GM19455 (cell line): Measurements from ENCODE around the gene WDR93.
"Not testable (repeated sequence)": the region's sequence is repeated elsewhere in the genome, so short reads cannot be mapped to it uniquely, and the experiment has no call there.

Experiments
- ATAC-seq: cut with Tn5 transposase; IDR thresholded peaks from one replicate; pipeline ENCODE4 v1.9.1; 2021; ENCODE audit not compliant: unreplicated experiment

Gene WDR93

DNA sequence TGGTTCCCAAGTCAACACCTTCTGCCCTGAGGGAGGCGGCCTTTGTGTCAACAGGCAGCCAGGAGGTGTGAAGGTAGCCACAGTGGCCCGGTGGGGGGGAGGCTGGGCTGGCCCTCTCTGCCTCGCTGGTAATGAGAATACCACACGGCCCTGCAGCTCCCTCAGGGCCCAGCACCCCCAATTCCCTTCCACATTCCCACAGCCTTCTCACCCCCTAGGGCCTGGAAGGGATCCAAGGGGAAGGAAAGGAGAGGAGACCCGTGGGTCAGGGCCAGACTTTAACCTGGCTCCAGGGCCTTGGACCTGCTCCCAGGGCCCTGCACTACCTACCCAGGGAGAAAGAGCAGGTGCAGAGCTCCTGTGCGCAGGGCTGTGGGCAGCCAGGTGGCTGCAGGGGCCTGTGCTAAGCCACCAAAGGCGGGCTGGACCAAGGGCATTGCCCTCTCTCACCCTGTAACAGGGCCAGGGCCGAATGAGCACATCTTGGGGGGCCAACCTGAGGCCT is 76.9 kb downstream of the WDR93 start:
- ATAC-seq = no peak

DNA sequence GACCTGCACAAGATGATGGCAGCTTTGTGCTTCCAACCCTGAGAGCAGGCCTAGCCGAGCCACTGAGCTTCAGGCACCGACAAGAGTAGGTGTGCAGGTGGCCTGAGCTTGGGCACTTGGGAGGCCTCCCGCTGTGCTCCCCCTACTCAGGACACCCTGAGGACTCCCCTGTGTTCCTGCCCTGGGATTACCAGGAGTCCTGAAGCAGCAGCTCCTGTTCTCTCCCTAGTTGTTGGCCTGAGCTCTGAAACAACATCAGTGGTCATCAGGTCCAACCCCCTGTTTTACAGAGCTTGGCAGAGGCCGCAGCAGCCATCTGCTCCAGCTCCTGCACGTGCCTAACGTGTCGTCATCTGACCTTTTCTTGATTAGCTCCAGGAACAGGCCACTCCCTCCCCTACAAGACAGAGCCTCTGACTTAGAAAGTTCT is 77.5 kb downstream of the WDR93 start:
- no peak for ATAC-seq

DNA sequence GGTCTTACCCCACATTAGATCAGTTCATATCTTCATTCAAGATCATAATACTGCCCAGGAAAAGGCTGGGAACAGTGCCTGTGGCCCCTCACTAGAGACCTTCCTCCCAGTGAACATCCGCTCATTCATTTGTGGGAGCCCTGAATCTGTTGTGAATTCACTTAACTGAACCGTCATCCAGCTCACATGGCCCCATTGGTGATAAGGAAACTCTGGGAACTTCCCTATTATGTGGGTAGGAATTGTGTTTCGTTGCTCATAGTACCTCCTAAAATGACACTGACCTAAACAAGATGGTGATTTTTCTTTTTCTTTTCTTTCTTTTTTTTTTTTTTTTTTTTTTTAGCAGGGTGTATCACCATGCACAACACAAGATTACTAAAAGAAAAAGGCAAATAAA is 78.8 kb downstream of the WDR93 start:
- no peak for ATAC-seq

DNA sequence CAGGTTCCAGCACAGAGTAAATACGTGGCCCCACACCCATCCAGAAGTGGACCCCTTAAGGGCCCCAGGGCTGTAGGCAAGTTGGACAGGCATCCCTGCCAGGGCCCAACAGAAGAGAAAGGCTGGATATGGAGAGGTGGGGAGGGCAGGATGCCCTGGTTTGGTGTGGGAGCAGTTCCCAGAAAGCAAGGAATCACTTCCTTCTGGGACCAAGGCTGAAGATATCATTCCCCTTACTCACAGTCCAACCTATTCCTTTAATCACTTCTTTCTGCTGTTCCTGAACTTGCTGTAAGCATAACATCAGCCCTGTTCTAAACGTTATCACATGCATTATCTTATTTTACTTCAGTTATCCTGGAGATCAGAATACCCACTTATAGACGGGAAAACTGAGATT is 79.4 kb downstream of the WDR93 start:
- ATAC-seq = no peak

DNA sequence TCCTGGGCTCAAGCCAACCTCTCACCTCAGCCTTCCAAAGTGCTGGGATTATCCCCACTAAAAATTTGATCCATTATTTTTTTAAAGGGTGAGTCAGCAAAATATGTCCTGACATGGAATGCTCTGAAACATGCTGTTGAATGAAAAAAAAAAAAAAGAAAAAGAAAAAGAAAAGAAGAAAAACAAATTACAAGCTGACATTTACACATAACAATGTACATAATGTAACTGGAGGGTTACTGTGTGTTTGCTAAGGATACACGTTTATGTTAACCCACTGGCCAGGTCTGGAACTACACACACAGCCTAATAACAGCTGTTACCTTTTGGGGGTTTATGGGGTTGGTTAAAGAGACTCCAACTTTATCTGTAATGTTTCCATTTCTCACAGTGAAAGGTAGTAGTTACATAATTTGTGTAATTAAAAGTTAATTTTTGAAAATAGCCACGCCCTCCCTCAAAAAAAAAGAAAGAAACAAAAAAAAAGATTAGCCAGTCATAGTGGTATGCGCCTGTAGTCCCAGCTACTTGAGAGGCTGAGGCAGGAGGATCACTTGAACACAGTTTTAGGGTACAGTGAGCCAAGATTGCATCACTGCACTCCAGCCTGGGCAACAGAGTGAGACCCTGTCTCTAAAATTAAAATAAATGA is 82.4 kb downstream of the WDR93 start:
- no peak for ATAC-seq

DNA sequence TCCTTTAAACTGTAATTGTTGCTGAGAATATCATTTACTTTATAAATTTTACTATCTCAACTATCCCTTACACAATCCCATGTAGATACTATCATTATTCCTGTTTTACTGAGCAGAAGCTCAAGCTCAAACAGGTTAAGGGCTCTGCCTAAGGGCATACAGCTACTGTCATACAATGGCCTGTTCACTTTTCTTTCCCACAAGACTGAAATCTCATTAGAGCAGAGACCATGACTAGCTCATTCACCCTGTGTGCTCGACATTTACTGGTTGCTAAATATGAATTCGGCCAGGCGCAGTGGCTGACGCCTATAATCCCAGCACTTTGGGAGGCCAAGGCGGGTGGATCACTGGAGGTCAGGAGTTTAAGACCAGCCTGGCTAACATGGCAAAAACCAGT is 83.9 kb downstream of the WDR93 start:
- ATAC-seq = no peak

DNA sequence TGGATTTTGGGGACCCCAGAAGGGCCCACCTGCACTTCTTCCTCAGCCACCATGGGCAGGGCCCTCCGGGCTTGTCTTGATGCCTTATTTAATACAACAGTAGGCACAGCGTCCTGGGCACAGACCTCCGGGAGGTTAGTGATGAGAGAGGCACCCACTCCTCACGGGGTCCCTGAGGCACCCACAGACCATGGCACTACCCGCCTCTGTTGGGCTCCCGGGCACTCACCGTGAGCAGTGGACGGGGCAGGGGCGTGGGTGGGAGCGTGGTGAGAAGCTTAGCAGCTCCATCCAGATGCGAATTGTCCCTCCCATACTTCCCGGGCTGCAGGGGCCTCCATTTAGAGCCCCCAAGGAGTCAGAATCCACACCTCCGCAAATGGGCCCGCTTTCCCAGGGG is 85.2 kb downstream of the WDR93 start:
- ATAC-seq = no peak

DNA sequence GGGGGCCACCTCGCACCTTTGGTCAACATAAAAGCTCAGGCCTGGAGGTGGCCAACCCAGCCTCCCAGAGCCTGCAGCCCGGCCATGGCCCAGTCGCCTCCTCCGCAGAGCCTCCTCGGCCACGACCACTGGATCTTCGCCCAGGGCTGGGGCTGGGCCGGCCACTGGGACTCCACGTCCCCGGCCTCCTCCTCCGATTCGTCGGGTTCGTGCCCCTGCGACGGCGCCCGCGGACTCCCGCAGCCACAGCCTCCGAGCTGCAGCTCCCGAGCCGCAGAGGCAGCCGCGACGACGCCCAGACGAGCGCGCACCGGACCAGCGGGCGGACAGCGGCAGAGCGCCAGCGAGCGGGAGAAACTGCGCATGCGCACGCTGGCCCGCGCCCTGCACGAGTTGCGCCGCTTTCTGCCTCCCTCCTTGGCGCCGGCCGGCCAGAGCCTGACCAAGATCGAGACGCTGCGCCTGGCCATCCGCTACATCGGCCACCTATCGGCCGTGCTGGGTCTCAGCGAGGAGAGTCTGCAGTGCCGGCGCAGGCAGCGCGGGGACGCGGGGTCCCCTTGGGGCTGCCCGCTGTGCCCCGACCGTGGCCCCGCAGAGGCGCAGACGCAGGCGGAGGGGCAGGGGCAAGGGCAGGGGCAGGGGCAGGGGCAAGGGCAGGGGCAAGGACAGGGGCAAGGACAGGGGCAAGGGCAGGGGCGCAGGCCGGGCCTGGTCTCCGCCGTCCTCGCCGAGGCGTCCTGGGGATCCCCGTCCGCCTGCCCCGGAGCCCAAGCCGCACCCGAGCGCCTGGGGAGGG is 85.9 kb downstream of the WDR93 start, which contains the start of gene MESP2:
Gene MESP2 (plus strand): TSS at position 59 of the 799 bp plus-strand sequence. CDS start 26 bp downstream, at position 85.
- ATAC-seq = peak; percentile 60

DNA sequence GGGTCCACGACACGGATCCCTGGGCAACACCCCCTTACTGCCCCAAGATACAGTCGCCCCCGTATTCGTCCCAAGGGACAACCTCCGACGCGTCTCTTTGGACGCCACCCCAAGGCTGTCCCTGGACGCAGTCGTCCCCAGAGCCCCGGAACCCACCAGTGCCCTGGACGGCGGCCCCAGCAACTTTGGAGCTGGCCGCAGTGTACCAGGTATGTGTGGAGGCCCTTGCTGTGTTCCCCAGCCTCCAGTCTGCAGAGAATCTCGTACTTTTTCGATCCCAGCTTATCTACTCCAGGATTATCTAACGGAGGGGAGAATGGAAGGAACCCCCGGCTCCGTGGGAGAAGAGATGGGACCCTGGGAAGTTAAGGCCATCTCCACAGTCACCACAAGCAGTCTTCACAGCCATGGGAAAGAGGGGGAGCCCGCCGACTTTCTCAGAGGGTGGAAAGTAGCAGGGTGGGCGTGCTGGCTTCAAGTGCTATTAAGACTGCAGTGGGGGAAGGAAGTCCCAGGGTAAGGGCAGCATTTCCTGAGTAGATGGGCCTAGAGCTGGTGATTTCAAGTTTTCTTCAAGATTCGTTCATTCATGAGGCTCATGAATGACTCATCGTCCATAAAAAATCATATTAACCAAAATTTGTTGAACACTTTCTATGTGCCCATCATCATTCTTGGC is 86.6 kb downstream of the WDR93 start:
- ATAC-seq = no peak

DNA sequence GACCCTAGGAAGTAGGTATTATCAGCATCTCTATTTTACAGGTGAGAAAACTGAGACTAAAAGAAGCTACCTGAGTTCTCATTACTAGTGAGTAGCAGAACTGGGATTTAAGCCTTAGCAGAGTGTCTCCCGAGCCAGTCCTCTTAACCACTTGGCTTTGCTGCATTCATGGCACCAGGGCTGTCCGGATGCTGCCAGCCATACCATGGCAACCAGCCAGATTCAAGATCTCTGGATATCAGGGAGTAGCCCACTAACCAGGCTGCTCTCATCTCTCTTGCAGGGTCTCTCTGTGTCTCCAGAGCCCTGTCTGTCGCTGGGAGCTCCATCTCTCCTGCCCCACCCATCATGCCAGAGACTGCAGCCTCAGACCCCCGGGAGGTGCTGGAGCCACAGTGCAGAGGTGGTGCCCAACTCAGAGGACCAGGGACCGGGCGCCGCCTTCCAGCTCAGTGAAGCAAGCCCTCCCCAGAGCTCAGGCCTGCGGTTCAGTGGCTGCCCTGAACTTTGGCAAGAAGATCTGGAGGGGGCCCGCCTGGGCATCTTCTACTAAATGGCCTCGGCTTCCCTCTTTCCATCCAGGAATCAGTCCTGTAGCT is 87.3 kb downstream of the WDR93 start:
- ATAC-seq = no peak

DNA sequence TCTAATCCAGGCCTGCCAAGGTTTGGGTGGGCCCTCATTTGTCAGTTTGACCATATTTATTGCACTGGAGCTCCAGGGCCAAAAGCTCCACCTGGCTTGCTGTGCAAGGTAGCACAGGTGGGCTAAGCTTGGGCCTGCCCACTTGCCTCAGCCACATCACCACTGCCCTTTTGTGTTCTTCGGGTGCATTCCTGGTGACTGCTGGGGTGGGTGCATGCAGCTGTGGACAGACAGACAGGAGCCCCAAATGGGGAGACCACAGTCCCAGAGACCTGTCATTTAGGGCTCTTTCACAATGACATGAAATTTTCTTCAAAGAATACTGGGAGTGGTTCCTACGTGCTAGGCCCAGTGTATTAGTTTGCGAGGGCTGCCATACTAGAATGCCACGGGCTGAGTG is 88.2 kb downstream of the WDR93 start:
- ATAC-seq = no peak

DNA sequence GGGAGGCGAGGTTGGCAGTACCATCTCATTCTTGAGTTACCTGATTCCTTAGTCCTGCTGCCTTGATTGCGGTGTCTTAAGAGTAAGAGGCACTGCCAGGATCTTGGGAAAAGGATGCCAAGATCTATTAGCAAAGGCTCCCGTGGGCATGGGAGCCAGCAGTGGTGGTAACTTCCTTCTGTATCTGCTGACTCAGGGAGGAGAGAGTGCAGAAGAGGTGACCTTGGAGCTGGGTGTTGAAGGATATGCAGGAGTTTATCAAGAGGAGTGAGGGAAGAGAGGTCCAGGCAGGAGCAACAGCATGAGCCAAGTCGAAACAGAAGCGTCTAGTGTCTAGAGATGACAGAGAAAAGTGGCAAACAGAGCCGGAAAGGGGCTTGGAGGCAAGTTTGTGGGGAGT is 90.0 kb downstream of the WDR93 start:
- ATAC-seq = no peak

DNA sequence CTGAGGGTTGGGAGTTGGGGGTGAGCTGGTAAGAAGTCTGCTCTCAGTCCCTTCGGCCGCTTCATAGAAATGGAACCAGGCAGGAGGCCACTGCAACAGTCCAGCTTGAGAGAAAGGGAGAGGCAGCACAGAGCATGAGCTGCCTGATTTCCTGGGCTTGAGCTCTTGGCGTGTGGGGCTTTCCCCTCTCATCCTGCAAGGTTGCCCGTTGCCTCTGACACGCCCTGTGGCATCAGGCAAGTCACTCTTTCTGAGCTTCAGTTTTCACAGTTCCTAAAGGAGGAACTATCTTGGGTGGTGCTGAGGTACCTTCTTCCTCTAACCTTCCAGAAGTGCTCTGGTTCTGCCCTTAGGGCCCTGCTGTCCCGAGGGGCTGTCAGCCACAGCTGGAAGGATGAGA is 90.4 kb downstream of the WDR93 start:
- no peak for ATAC-seq

DNA sequence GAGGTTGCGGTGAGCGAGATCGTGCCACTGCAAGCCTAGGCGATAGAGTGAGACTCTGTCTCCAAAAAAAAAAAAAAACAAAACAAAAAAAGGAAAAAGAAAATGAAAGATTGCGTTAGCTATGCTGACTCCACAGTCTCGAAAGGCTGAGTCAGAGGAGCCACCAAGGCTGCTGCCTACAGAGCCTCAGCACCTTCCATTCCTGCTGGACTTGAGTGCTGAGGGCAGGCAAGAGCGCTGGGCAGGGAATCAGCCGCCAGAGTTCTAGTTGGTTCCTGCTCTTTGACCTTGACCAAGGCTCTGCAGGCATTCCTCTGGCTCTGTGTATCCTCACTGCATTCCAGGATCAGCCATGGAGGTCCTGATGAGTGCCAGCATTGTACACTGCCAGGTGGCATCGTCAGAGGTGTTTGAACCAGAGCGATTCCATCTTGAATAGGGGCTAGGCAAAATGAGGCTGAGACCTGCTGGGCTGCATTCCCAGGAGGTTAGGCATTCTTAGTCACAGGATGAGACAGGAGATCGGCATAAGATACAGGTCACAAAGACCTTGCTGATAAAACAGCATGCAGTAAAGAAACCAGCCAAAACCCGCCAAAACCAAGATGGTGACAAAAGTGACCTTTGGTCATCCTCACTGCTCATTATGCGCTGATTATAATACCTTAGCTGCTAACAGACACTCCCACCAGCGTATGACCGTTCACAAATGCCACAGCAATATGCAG is 91.4 kb downstream of the WDR93 start:
- no peak for ATAC-seq

DNA sequence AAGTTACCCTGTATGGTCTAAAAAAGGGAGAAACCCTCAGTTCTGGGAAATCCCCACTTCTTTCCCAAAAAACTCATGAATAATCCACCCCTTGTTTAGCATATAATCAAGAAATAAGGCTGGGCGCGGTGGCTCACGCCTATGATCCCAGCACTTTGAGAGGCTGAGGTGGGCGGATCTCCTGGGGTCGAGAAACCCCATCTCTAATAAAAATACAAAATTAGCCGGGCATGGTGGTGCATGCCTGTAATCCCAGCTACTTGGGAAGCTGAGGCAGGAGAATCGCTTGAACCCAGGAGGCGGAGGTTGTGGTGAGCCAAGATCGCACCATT is 92.0 kb downstream of the WDR93 start:
- ATAC-seq = not testable (repeated sequence)

DNA sequence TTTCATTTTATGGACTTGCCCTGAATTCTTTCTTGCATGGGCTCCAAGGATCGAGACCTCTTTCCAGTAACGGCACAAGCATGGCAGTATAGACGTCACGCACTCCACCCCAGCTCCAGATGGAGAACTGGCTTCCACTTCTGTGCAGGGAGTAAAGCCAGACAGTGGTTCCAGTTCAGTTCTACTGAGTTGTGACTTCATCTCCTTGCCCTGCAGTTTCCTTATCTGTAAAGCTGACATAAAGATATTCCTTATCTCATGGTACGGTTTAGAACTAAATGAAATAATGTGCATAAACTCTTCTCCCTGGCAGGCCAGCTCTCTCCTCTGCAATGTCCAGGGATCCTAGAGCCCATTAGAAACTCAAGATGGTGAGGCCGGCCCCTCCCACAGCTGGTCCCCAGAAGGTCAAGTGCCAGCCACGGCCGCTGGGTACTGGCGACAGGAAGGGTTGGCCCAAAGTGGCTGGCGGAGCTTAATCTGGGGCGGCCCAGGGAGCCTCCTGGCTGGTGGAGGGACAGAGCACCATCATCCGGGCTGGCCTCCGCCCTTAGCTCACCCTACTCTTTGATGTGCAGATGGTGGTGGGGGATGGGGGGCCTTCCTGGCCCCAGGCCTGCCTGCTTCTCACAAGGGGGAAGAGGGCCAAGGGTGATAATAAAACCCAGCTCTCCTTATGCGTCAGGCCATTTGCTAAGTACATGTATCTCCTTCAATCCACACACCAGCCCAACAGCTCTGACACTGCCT is 92.7 kb downstream of the WDR93 start:
- no peak for ATAC-seq

DNA sequence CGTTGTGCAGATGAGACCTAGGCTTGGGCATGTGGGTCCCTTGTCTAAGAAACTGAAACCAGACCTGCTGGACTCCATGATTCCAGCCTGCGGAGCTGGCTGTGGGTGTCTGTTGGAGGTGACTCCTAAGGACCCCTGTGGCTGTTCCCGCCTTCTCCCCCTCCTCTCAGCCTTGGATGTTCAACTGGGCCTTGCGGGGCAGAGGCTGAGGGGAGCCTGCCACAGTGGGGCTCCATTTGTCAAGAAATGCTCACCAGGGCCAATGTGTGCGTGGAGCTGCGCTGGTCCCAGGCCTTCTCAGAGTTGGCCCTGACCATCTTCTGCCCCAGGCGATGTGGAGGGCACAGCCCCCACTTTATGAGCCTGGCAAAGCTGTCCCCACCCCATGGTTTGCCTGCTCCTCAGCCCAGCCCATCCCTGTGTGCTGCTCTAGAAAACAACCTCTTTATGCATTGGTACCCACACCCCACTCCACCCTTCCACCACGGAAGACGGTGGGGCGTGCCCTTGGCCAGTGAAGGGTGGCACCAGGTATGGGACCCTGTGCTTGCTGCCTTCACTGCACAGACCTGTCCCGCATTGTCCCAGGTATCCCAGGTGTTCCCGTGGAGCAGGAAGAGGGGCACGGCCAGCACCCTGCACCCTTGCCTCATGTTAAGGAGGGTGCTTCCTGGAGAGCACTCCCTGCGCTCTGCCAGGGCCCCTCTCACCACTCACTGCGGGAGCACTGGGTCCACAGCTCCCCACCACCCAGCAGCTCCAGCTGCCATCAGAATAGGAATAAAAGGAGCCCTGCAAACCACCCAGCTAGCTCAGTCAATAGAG is 93.5 kb downstream of the WDR93 start:
- no peak for ATAC-seq

DNA sequence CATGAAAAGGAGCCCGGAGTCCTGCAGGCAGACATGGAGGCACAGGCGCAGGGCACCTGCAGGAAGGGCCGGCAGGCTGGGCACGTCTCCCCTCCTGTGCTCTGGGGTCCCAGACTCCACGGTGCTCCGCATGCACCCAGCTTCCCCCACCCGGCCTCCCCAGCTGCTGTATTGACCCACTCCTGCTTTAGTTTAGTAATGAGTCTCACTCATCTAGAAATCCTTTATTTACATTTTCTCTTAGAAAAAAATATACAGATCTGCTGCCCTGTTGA is 94.0 kb downstream of the WDR93 start:
- no peak for ATAC-seq

DNA sequence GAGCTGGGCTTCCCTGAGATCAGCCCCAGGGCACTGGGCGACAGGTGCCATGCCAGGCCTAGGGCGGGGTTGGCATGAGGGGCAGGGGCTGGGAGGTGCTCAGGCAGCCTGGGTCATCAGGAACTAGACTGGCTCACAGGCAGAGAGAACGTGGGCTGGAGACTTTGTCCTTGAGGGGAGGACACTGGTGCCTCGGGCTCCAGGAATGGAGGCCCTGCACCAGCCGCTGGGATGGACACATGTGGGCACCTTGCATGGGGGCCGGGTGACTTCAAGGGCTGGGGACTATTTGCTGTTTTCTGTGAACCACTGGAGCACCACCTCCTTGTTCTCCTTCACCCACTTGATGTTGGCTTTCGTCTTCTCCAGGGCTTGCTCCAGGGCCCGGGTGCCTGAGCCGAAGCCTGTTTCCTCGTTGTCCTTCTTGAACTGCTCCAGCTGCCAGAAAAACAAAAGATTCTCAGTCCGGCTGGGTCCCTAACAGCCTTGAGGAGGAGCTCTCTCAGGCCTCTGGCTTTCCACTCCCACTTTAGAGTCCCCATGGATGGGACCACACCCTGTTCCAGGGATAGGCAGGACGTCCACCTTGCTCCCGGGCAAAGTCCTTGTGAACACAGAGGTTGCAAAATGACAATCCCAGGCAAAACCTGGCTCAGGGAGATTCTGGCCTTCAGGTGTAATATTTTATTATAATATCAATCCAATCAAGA is 94.6 kb downstream of the WDR93 start:
- no peak for ATAC-seq
